Stomach (tissue), 9 donors: ENCODE results near the gene GALNT8. TPM values are rescaled to one million over a fixed set of nuclear protein-coding genes. Genes with fewer than 3 reads are reported as not detected.

Source experiments
- DNase-seq, 2 donors: peaks; one replicate each; pipeline versions ENCODE4 v3.0.0 to v3.0.0-alpha.2; 2013 to 2019
- H3K27ac ChIP-seq, 5 donors: fragments of 200-600 bp in 4 of 5; sonication (generic) in 4 of 5; one replicate each; pipeline ENCODE4 v1.5.1; 2013 to 2019; ENCODE audit warnings: mild to moderate bottlenecking in 1 of 5, moderate library complexity in 1 of 5
- H3K27me3 ChIP-seq, 3 donors: fragments of 200-600 bp; sonication (generic); one replicate each; pipeline ENCODE4 v1.5.1; 2017 to 2019; ENCODE audit warnings: mixed run types in 1 of 3
- H3K36me3 ChIP-seq, 4 donors: fragments of 200-600 bp; sonication (generic); 1 replicate in 3 of 4; 2 replicates in 1 of 4; pipeline ENCODE4 v1.5.1; 2016 to 2019
- H3K4me1 ChIP-seq, 4 donors: fragments of 200-600 bp; sonication (generic); one replicate each; pipeline ENCODE4 v1.5.1; 2016 to 2019
- H3K4me3 ChIP-seq, 4 donors: fragments of 200-600 bp; sonication (generic) in 3 of 4; one replicate each; pipeline ENCODE4 v1.5.1; 2016 to 2019; ENCODE audit warnings: mild to moderate bottlenecking in 1 of 4
- H3K9me3 ChIP-seq, 4 donors: fragments of 200-600 bp; sonication (generic); one replicate each; pipeline ENCODE4 v1.5.1; 2016 to 2019
- CTCF ChIP-seq, 7 experiments: fragments of 450-650 bp in 4 of 7; fragments of 200-600 bp in 3 of 7; sonication (generic) in 3 of 7; IDR thresholded peaks; one replicate each; pipeline ENCODE4 v1.5.1; 2016 to 2019; ENCODE audit warnings: antibody characterized with exemption in 7 of 7, control low read depth in 2 of 7, mild to moderate bottlenecking in 1 of 7
- EP300 ChIP-seq: sonication (generic); formaldehyde crosslinking; IDR thresholded peaks from one replicate; pipeline ENCODE4 v1.6.1; 2017; ENCODE audit warnings: antibody characterized with exemption
- POLR2A ChIP-seq, 4 donors: fragments of 450-650 bp; IDR thresholded peaks; one replicate each; pipeline ENCODE4 v1.6.1; 2016; ENCODE audit warnings: antibody characterized with exemption in 4 of 4, control low read depth in 2 of 4, mild to moderate bottlenecking in 1 of 4, moderate library complexity in 1 of 4
- POLR2AphosphoS5 ChIP-seq, 3 donors: sonication (generic); formaldehyde crosslinking; IDR thresholded peaks; one replicate each; pipeline ENCODE4 v1.6.1; 2016; ENCODE audit warnings: antibody characterized with exemption in 3 of 3
- WGBS, 5 donors: extraction: QIAGEN DNeasy Blood & Tissue Kit in 3 of 5; methylation state at CpG; one replicate each; pipeline versions ENCODE4 v1.1.5 to v1.1.7; 2013 to 2018; 5-methylcytosine and 5-hydroxymethylcytosine counted together
- intact Hi-C: fragments of 100-400 bp; cut with DNase I; formaldehyde crosslinking; loops from one replicate; pipeline ENCODE4 v1.15.1; 2023; ENCODE audit warnings: low total_unique reads
- polyA plus RNA-seq, 3 donors: library from polyadenylated mRNA; stranded (reverse); fragments of 200-250 nt; gene quantifications; one replicate each; pipeline ENCODE4 v1.2.3, GENCODE V29; 2013
- total RNA-seq, 5 donors: library from RNA; depleted of rRNA; stranded (reverse); fragments of >200 nt; gene quantifications; one replicate each; pipeline versions ENCODE4 v1.1.0 to v1.2.3, GENCODE V29; 2014 to 2016
- donor health status: healthy with polysubstance abuse.
- donor health status: Bipolar disorder and iron deficiency.
- donor health status: healthy.

Gene GALNT8
- total and polyA plus RNA-seq, 8 donors = 0.28 to 19.7 (median 1.0) TPM; not detected in 2

GRCh38 chr12:4685317-4685716, 34.9 kb upstream of the GALNT8 start:
- DNase-seq = no peak
- no peak overlapping the region for H3K4me3 ChIP-seq
- H3K27ac ChIP-seq = no peak overlapping the region
- H3K27me3 ChIP-seq = no peaks in the 10 kb centered on the region
- intact Hi-C loops = no loop called here
- peaks cover 36 to 88% (median 84%) of the 10 kb centered on the region in 4 donors for H3K36me3 ChIP-seq
- no peaks in the 10 kb centered on the region for H3K4me1 ChIP-seq
- WGBS, 5 donors = 87 to 90% (median 89%) methylated on average over 8 of the region's 8 CpGs
- TF ChIP-seq POLR2AphosphoS5 (IDR thresholded peaks at IDR 0.05) = no peak
- TF ChIP-seq EP300 = no peak
- TF ChIP-seq POLR2A (IDR thresholded peaks at IDR 0.05) = no peak
- TF ChIP-seq CTCF (IDR thresholded peaks at IDR 0.05) = no peak
- H3K9me3 ChIP-seq = no peaks in the 10 kb centered on the region

GRCh38 chr12:4690760-4691159, 29.4 kb upstream of the GALNT8 start:
- no peak overlapping the region for H3K4me3 ChIP-seq
- H3K4me1 ChIP-seq = no peaks in the 10 kb centered on the region
- H3K36me3 ChIP-seq = peaks cover 15 to 63% (median 48%) of the 10 kb centered on the region in 4 donors
- no peak for DNase-seq
- no peak for TF ChIP-seq CTCF (IDR thresholded peaks at IDR 0.05)
- TF ChIP-seq POLR2A (IDR thresholded peaks at IDR 0.05) = no peak
- no peaks in the 10 kb centered on the region for H3K9me3 ChIP-seq
- intact Hi-C loops = no loop called here
- 94 to 99% (median 98%) methylated on average over 5 of the region's 5 CpGs for WGBS, 5 donors
- no peaks in the 10 kb centered on the region for H3K27me3 ChIP-seq
- H3K27ac ChIP-seq = no peak overlapping the region

- Histone ChIP-seq H3K27ac (peak overlapping the region in 2 of 5 donors; percentile 25 to 61), H3K9me3 (no peaks in the 10 kb centered on the region), H3K4me3 (no peak overlapping the region), H3K36me3 (peaks cover 0 to 5% (median 0%) of the 10 kb centered on the region in 4 donors), H3K4me1 (no peaks in the 10 kb centered on the region), H3K27me3 (no peaks in the 10 kb centered on the region)
- TF ChIP-seq POLR2A (IDR thresholded peaks at IDR 0.05) = no peak
- TF ChIP-seq EP300 = no peak
- no peak for TF ChIP-seq POLR2AphosphoS5 (IDR thresholded peaks at IDR 0.05)
- TF ChIP-seq CTCF (IDR thresholded peaks at IDR 0.05) = no peak
- peak in 1 of 2 donors; percentile 92 for DNase-seq
- intact Hi-C loops = no loop called here
- WGBS, 5 donors = 62 to 78% (median 73%) methylated on average over 10 of the region's 10 CpGs
These were observed 19.6 kb upstream of the GALNT8 start for GRCh38 chr12:4700621-4701026.

- Histone ChIP-seq H3K9me3 (no peaks in the 10 kb centered on the region), H3K4me3 (no peak overlapping the region), H3K36me3 (peaks cover 0 to 5% (median 0%) of the 10 kb centered on the region in 4 donors), H3K4me1 (no peaks in the 10 kb centered on the region), H3K27me3 (no peaks in the 10 kb centered on the region), H3K27ac (peak overlapping the region in 1 of 5 donors; percentile 61)
- intact Hi-C loops = no loop called here
- DNase-seq = peak in 1 of 2 donors; percentile 85
- WGBS, 5 donors = 72 to 87% (median 80%) methylated on average over 8 of the region's 8 CpGs
- TF ChIP-seq CTCF (IDR thresholded peaks at IDR 0.05) = no peak
- TF ChIP-seq POLR2A (IDR thresholded peaks at IDR 0.05) = no peak
- no peak for TF ChIP-seq POLR2AphosphoS5 (IDR thresholded peaks at IDR 0.05)
These were observed 18.6 kb upstream of the GALNT8 start for GRCh38 chr12:4701395-4702190.
